RPMI7951 (cell line): ENCODE measurements around the gene ANKK1. TPM values are rescaled to one million over a fixed set of nuclear protein-coding genes. Genes with fewer than 3 reads are reported as not detected.

Source experiments
- total RNA-seq: library from RNA; depleted of rRNA; stranded (reverse); fragments of >200 nt; shearing (Covaris generic); gene quantifications from 2 replicates; pipeline ENCODE4 v1.2.3, GENCODE V29; 2014; rRNA removed

ANKK1 gene
- total RNA-seq, 1 experiment from 2014 or later, result 0.24 TPM

Other genes starting within 250 kb of the ANKK1 start
- 9.1 and 16.3 TPM in 2 replicates for gene TTC12, start 73.2 kb upstream of the ANKK1 start, total RNA-seq
- 8.2 and 10.7 TPM in 2 replicates for gene DRD2, start 87.6 kb downstream of the ANKK1 start, total RNA-seq